Activated CD8-positive, alpha-beta memory T cell treated with anti-CD3 and anti-CD28 coated beads, Interleukin-2, amount 50 U/mL, for 24 hours (primary cell): ENCODE measurements around the gene TMEM63B.
A peak's percentile ranks its signal among the peaks of the same experiment; 100 is the strongest.
"Not testable (repeated sequence)": the region's sequence is repeated elsewhere in the genome, so short reads cannot be mapped to it uniquely, and the experiment has no call there.

Experiments used
- DNase-seq: peaks from one replicate; pipeline ENCODE4 v3.0.0-alpha.2; 2020; ENCODE audit errors: extremely low read depth

The TMEM63B gene

GRCh38 chr6:44171899-44172546 is 44.7 kb downstream of the TMEM63B start:
- DNase-seq = no peak

- DNase-seq = peak; percentile 56
Observed at GRCh38 chr6:44172731-44173500, 45.6 kb downstream of the TMEM63B start.

GRCh38 chr6:44176130-44176761 is 48.9 kb downstream of the TMEM63B start:
- no peak for DNase-seq

GRCh38 chr6:44176762-44177509 is 49.6 kb downstream of the TMEM63B start:
- DNase-seq = peak; percentile 9

- no peak for DNase-seq
Observed at GRCh38 chr6:44177691-44178423, 50.5 kb downstream of the TMEM63B start.

DNA sequence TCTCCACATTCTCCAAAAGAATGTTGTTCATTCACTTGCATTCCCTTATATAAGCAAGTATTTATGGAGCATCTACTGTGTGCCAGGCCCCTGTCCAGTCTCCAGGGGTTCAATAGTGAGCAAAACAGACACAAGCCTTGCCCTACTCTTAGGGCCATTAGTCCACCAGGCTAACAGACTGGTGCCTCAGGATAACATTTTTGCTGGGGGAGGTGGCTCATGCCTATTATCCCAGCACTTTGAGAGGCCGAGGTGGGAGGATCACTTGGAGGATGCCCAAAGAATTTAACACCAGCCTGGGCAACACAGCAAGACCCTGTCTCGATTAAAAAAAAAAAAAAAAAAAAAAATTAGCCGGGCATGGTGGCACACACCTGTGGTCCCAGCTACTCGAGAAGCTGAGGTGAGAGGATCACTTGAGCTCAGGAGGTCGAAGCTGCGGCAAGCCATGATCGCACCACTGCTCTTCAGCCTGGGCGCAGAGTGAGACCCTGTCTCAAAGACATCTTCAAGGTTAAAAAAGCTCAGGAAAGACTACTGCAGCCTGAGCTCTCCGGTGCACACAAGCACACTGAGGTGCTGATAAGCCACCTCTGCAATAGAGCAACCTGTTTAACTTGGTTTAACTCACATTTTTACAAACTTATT is 51.2 kb downstream of the TMEM63B start:
- no peak for DNase-seq

DNA sequence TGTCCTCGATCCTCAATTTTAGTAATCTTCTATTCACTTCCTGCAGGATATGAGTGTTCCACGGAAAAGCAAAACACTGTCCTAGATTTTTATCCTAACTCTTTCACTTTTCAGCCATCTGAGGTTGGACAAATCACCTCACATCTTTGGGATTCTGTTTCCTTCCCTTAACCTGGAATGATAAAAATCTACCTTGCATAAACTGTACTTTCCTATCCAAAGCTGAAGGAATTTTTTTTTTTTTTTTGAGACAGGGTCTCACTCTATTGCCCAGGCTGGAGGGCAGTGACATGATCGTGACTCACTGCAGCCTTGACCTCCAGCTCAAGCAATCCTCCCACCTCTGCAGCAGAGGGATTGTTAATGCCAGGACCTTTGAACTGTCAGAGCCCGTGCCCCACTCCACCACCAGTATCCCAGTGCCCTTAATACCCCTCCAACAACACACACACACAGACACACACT is 51.8 kb downstream of the TMEM63B start:
- DNase-seq = no peak

- DNase-seq = no peak
Observed at GRCh38 chr6:44179648-44180047, 52.3 kb downstream of the TMEM63B start.

GRCh38 chr6:44180406-44180805 is 53.1 kb downstream of the TMEM63B start:
- DNase-seq = no peak

- DNase-seq = no peak
Observed at GRCh38 chr6:44180886-44181285, 53.5 kb downstream of the TMEM63B start.

- not testable (repeated sequence) for DNase-seq
Observed at GRCh38 chr6:44181784-44182183, 54.4 kb downstream of the TMEM63B start.

GRCh38 chr6:44182911-44183390 is 55.6 kb downstream of the TMEM63B start:
- DNase-seq = no peak

GRCh38 chr6:44183783-44184182 is 56.4 kb downstream of the TMEM63B start:
- DNase-seq = no peak

DNA sequence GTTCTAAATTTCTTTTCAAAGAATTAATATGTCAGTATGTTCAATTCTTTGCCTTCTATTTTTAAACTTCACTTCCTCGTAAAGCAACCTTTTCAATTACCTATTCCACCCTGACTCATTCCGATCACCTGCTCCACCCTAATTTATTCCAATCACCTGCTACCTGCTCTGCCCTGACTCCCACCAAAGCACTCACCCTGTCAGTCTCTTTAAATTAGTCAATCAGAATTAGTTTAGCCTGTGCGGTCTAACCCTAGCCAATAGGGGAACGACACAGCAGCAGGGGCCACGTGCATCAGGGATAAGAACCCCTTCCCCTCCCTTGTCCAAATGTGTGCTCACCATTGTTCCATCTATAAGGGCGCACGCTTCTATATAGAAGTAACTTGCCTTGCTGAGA is 58.0 kb downstream of the TMEM63B start:
- DNase-seq = not testable (repeated sequence)

DNA sequence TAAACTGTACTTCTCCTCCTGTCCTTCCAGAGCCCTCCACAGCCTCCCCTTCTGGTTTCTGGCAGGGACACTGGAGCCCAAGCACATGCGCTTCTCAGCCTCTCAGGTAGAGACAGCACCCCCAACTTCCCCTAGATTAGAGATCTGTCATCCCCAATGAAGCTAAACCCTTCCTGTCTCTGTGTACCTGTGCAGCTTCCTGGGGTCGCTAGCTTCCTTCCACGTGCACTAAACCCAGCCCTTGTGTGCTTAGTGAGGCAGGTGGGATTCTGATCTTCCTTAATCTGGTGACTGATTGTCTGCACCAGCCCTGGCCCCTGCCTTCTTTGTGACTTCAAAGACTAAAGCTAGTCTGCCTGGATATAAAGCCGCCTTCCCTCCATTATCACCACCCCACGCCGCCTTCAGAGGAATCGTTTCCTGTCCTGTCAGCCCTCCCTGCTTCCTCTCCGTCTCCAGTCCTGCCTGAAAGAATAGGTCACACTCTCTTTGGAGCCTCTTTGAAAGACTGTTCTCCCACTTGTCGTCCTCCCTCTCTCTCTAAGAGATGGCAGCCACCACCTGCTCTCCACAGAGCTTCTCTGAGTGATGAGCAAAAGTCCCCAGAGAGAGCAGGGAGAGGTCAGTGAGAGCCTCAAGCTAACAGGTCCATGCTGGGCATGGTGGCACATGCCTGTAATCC is 58.7 kb downstream of the TMEM63B start:
- no peak for DNase-seq

GRCh38 chr6:44186635-44187025 is 59.3 kb downstream of the TMEM63B start:
- no peak for DNase-seq

DNA sequence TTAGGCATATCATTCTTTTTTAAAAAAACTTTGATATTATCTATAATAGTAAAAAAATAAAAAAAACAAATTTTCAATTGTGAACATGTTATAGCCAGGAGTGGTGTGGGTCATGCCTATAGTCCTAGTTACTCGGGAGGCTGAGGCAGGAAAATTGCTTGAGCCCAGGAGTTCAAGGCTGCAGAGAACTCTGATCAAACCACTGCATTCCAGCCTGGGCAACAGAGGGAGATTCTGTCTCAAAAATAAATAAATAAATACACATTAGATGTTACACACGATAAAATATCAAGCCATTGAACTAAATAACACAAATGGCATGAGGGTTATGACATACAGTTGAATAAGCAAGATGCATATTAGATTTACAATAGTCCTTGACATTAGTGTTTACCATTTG is 61.5 kb downstream of the TMEM63B start:
- no peak for DNase-seq

DNA sequence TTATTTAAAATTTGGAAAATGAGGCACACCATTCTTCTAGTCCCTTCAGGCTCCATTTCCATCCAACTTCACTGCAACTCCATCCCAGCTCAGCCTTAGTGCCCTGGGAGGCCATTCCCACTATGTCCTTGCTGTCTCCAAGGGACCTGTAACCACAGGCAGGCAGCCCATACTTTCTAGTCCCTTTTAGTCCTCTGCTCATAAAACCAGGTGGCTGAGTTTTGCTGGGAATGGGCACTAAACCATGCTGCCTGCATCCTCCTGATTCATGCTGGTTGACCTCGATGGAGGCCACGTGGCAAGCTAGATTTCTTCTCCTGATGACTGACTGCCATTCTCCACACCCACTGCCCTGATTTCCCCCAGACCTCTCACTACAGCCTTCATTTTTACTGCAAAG is 61.9 kb downstream of the TMEM63B start:
- no peak for DNase-seq

DNA sequence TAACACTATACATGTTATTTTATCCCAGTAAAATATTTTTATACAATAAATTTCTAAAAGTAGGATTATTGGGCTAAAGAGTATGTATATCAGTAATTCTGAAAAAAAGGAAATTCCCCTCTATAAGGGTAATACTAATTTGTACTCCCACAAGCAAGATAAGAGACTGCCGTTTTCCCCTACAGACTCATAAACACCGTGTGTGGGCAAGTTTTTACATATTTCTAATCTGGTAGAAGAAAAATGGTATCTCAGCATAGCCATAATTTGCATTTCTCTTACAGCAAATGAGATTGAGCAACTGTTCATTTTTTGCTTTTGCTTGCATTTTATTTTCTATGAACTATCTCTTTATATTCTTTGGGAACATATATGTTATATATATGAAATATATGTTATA is 63.4 kb downstream of the TMEM63B start:
- DNase-seq = no peak

- no peak for DNase-seq
Observed at GRCh38 chr6:44192428-44193041, 65.2 kb downstream of the TMEM63B start.
